Measurements from ENCODE around the gene NUDT16L1.
"Not testable (repeated sequence)": the region's sequence is repeated elsewhere in the genome, so short reads cannot be mapped to it uniquely, and the experiment has no call there.

GRCh38 chr16:4738370-4738769 lies 45.0 kb downstream of the NUDT16L1 start:
- TF ChIP-seq CTCF (conservative IDR thresholded peaks at IDR 0.05; ENCODE audit: low read length); EZH2phosphoT487 (IDR thresholded peaks at IDR 0.05; ENCODE audit: borderline replicate concordance, low read depth, low read length): not testable (repeated sequence)
